ENCODE data around the gene NOL6. TPM values are rescaled to one million over a fixed set of nuclear protein-coding genes. Genes with fewer than 3 reads are reported as not detected.
"Not testable (repeated sequence)": the region's sequence is repeated elsewhere in the genome, so short reads cannot be mapped to it uniquely, and the experiment has no call there.

Gene NOL6
- polyA plus RNA-seq, 2 of the 4 experiments (the other 2 are of a cell fraction), result 49.5 to 52.0 TPM

DNA sequence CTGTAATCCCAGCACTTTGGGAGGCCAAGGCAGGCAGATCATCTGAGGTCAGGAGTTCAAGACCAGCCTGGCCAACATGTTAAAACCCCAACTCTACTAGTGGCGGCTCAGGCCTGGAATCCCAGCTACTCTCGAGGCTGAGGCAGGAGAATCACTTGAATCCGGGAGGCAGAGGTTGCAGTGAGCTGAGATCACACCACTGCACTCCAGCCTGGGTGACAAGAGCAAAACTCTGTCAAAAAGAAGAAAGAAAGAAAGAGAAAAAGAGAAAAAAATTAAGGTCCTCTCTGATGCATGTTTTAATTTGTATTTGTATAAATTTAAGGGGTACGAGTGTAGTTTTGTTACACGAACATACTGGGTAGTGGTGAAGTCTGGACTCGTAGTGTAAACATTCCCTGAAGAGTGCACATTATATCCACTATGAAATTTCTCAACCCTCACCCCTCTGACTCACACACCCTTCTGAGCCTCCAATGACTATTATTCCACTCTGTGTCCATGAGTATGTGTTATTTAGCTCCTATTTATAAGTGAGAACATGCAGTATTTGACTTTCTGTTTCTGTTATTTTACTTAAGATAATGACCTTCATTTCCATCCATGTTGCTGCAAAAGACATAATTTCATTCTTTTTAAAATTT, 44.3 kb upstream of the NOL6 start:
- POLR2A ChIA-PET, result interaction anchor here (0.6 kb wide), 1 partner anchor 9 kb away, joined by 3 read pairs; no protein-coding TSS in a partner anchor
- CTCF ChIA-PET, result interaction anchor here (0.5 to 3.9 kb wide), 18 partner anchors 9 to 187 kb away, joined by 3 to 15 read pairs (median 3); partner anchors contain the start of gene NOL6
- ATAC-seq (peak; percentile 90 to 92), FAIRE-seq (peak; percentile 77), DNase-seq (ENCODE audit: low read depth in 1 of 2, low spot score in 1 of 2) (peak; percentile 18 to 37)
- TF ChIP-seq CEBPB (IDR thresholded peaks at IDR 0.05), result 0 out of 4 replicates have a peak, but pooled peaks of 1 of the 2 experiments have one; percentile 30
- H3K4me3 ChIP-seq, H3K9me3 ChIP-seq: not testable (repeated sequence)
- H3K4me2 ChIP-seq, result peak overlapping the region; percentile 51
- H3K27ac ChIP-seq, result peak overlapping the region; percentile 34 to 61; a peak in 3 of 6 replicates
- H3K4me1 ChIP-seq, result peaks cover 43% of the 10 kb centered on the region; the same call in 2 of the 3 replicates
- 10% methylated on average over 5 of the region's 6 CpGs for WGBS (ENCODE audit: missing lambda C conversion rate)

GRCh38 chr9:33517373-33517772, 43.6 kb upstream of the NOL6 start:
- DNase-seq (ENCODE audit: low read depth in 1 of 2, low spot score in 1 of 2), result peak; percentile 40 to 65
- ChIA-PET CTCF (interaction anchor here (0.5 to 3.9 kb wide), 20 partner anchors 9 to 269 kb away, joined by 3 to 15 read pairs (median 3); partner anchors contain the start of gene NOL6), POLR2A (no interaction called here)
- peak; percentile 72 for TF ChIP-seq CTCF (IDR thresholded peaks at IDR 0.05)
- peak; percentile 60 for TF ChIP-seq SMC3 (IDR thresholded peaks at IDR 0.05)
- TF ChIP-seq RARB (CRISPR knock-in tag; IDR thresholded peaks at IDR 0.05), result no peak
- TF ChIP-seq RAD21 (conservative IDR thresholded peaks at IDR 0.05 in 1 of 2, IDR thresholded peaks at IDR 0.05 in 1 of 2), result peak; percentile 43 to 47; a peak in 3 of 5 replicates
- no peak for TF ChIP-seq HDAC2 (IDR thresholded peaks at IDR 0.05)
- TF ChIP-seq ZSCAN20 (CRISPR knock-in tag; IDR thresholded peaks at IDR 0.05), result no peak
- TF ChIP-seq JUNB (IDR thresholded peaks at IDR 0.05), result no peak
- no peak for TF ChIP-seq NPAS2 (CRISPR knock-in tag; IDR thresholded peaks at IDR 0.05; ENCODE audit: borderline replicate concordance)
- Histone ChIP-seq H3K4me1 (peaks cover 36% of the 10 kb centered on the region; the same call in 2 of the 3 replicates), H3K27ac (peak overlapping the region in 1 of 2 experiments; percentile 61; a peak in 2 of 6 replicates), H3K4me2 (peak overlapping the region; percentile 51; the same call in 2 of the 3 replicates), H3K4me3 (no peak overlapping the region), H3K9me3 (no peaks in the 10 kb centered on the region)
- ATAC-seq, result peak; percentile 80 to 82
- WGBS (ENCODE audit: missing lambda C conversion rate), result 47% methylated on average over 2 of the region's 2 CpGs
- FAIRE-seq, result peak; percentile 81

DNA sequence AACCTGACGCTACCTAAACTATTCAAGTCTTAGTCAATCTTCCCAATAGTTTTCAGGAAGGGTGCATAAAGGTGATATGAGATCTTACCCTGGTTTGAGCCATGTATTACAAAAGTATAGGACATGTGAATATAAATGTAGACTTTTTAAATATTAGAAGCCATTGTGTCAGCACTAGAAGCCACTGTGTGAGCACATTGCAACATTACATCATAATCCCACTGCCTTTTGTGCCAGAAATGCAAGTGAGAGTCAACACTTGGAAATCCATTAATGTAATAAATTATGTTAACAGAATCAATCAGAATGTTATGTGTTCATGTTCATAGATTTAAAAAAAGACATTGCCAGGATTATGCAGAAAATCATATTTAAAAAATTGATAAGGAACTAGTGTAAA, 42.7 kb upstream of the NOL6 start:
- CTCF ChIA-PET, result interaction anchor here (2.0 kb wide), 1 partner anchor 16 kb away, joined by 9 read pairs; no protein-coding TSS in a partner anchor
- H3K9me3 ChIP-seq; H3K27ac ChIP-seq; ATAC-seq; H3K4me2 ChIP-seq; H3K4me3 ChIP-seq; DNase-seq (ENCODE audit: low read depth in 1 of 2, low spot score in 1 of 2); FAIRE-seq; POLR2A ChIA-PET: not testable (repeated sequence)
- 100% methylated on average over 1 of the region's 1 CpG for WGBS (ENCODE audit: missing lambda C conversion rate)
- H3K4me1 ChIP-seq, result peaks cover 29% of the 10 kb centered on the region; the same call in 2 of the 3 replicates

GRCh38 chr9:33515342-33515995, 41.7 kb upstream of the NOL6 start:
- TF ChIP-seq, protein P1, sequence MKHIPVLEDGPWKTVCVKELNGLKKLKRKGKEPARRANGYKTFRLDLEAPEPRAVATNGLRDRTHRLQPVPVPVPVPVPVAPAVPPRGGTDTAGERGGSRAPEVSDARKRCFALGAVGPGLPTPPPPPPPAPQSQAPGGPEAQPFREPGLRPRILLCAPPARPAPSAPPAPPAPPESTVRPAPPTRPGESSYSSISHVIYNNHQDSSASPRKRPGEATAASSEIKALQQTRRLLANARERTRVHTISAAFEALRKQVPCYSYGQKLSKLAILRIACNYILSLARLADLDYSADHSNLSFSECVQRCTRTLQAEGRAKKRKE (CRISPR knock-in tag; IDR thresholded peaks at IDR 0.05; ENCODE audit: low read depth), result peak; percentile 81
- TF ChIP-seq ZNF302 (CRISPR knock-in tag; IDR thresholded peaks at IDR 0.05), result 0 out of 2 replicates have a peak, but pooled peaks have one; percentile 48
- TF ChIP-seq HEYL (CRISPR knock-in tag; IDR thresholded peaks at IDR 0.05), result peak; percentile 34; the same call in 1 of the 2 replicates
- TF ChIP-seq HOXB13 (CRISPR knock-in tag; IDR thresholded peaks at IDR 0.05; ENCODE audit: low read depth), result peak; percentile 78
- TF ChIP-seq HOXB5 (CRISPR knock-in tag; IDR thresholded peaks at IDR 0.05), result 0 out of 2 replicates have a peak, but pooled peaks have one; percentile 28
- DNase-seq (ENCODE audit: low read depth in 1 of 2, low spot score in 1 of 2); H3K4me3 ChIP-seq; H3K4me2 ChIP-seq; H3K9me3 ChIP-seq; ATAC-seq; CTCF ChIA-PET; POLR2A ChIA-PET: not testable (repeated sequence)
- peak overlapping the region in 1 of 2 experiments; percentile 42; a peak in 2 of 6 replicates for H3K27ac ChIP-seq
- FAIRE-seq, result peak; percentile 63
- H3K4me1 ChIP-seq, result peaks cover 29% of the 10 kb centered on the region; the same call in 2 of the 3 replicates
- 18% methylated on average over 2 of the region's 2 CpGs for WGBS (ENCODE audit: missing lambda C conversion rate)

DNA sequence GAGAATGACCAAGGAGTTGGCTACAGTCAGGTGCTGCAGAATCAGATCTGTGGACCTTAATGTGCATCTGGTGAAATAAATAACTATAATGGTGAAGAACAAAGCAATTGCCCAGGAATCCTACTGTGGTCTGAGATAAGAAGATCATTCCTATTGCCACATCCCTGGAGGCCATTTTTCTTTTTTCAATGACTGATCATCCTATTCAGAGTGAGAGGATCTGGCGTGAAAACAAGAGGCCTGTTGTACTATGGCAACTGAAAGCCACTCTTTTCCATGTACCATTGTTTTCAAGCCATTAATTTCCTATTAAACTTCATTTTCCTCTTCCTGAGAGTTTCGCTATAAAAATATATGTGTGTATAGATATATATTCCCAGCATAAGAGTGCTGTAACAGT, 38.8 kb upstream of the NOL6 start:
- 91% methylated on average over 2 of the region's 2 CpGs for WGBS (ENCODE audit: missing lambda C conversion rate)
- peaks cover 41% of the 10 kb centered on the region; the same call in 2 of the 3 replicates for H3K4me1 ChIP-seq
- H3K9me3 ChIP-seq; H3K4me3 ChIP-seq; H3K27ac ChIP-seq; POLR2A ChIA-PET; DNase-seq (ENCODE audit: low read depth in 1 of 2, low spot score in 1 of 2); H3K4me2 ChIP-seq; CTCF ChIA-PET; FAIRE-seq; ATAC-seq: not testable (repeated sequence)
